A549 treated with DMSO at 1 μM for 4 hours (cell line): Measurements from ENCODE around the gene CEP112. TPM values are rescaled to one million over a fixed set of nuclear protein-coding genes. Genes with fewer than 3 reads are reported as not detected.

Source experiments
- total RNA-seq: library from RNA; stranded (reverse); fragments of 200-300 nt; extraction: Qiagen RNA extraction; gene quantifications from 5 replicates; pipeline ENCODE4 v1.2.3, GENCODE V29; 2022; ENCODE audit warnings: low read depth

CEP112 gene
- total RNA-seq: 5.1 to 8.1 TPM (median 6.4 TPM) in 5 replicates

DNA sequence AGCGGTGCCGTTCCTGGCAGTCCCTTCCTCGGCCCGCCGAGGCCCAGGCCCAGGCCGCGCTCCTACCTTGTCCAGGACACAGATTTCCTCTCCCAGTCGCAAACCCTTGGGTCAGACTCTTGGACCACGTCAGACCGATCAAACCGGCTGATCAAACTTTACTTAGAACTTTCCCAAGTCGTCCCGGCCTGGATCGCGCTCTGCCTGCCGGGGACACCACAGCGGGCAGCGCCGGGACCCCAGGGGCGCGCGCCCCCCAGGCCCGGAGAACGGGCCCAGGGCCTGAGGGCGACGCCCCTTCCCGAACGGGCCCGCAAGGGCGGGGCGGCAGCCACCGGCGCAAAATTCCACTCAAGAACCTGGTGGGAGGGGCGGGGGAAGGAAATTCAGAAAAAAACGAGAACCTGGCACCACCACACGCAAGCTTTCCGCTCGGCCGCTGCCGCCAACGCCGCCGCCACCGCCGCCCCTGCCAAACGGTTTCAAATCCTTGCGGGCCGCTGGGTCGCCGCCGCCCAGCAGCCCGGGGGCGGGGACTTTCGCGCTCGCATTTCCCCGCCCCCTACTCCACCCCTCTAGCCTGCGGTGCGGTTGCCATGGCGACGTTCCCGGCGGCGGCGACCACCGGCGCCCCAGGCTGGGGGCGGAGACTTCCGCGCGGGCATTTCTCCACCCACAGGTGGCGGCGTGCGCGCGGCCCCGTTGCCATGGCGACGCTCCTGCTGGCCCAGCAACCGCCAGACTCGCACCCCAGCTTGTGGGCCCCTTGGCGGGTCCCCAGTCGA, at the start of gene CEP112:
Gene CEP112 (minus strand): TSS at position 541 of the 785 bp plus-strand sequence.

DNA sequence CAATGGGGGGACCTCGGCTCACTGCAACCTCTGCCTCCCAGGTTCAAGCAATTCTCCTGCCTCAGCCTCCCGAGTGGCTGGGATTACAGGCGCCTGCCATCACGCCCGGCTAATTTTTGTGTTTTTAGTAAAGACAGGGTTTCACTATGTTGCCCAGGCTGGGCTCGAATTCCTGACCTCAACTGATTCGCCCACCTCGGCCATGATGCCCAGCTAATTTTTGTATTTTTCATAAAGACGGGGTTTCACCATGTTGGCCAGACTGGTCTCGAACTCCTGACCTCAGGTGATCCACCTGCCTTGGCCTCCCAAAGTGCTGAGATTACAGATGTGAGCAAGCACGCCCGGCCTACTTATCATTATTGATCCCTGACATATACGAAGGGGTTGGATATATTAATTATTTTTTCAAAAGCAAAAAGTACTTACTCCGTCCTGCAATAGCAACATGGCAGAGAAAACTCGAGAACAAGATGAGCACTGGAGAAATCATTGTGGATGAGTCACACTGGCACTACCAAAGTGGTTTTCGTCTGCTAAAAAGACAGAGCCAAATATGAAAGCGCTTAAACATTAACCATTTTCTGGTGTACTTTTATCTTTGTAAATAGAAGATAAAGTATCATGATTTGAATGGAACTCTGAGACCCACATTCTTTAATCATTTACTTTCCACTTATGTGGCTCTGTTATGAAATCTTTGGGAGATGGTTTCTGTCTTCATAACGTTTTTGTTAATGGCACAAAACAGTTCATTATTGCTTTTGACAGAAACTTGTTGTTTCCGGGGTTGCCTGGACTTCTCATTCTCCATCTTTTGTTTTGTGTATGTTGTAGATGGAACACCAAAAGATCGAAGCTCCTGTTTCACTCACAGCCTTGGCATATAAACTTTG, 37.2 kb upstream of the CEP112 start, which contains the start of gene APOH:
Gene APOH (minus strand): TSS at position 529 of the 896 bp plus-strand sequence. CDS start 36 bp downstream, at position 493.

Other genes with a start within 250 kb of the CEP112 start
- 3.9 to 6.0 TPM (median 5.1 TPM) in 5 replicates for gene APOH, start 37.3 kb upstream of the CEP112 start, total RNA-seq
- 34.6 to 50.9 TPM (median 45.8 TPM) in 5 replicates for gene PRKCA, start 110.5 kb upstream of the CEP112 start, total RNA-seq